Fibroblast of lung (primary cell): ENCODE measurements around the gene COL26A1. TPM values are rescaled to one million over a fixed set of nuclear protein-coding genes. Genes with fewer than 3 reads are reported as not detected.
A peak's percentile ranks its signal among the peaks of the same experiment; 100 is the strongest.

Experiments used
- DNase-seq, 2 donors: peaks; one replicate each; pipeline versions ENCODE4 v3.0.0 to v3.0.0-alpha.2; 2010; ENCODE audit warnings: low read depth in 2 of 2
- H2AFZ ChIP-seq: 2 replicates; pipeline ENCODE4 v1.5.1; 2012; ENCODE audit warnings: low read length, control low read depth, inconsistent platforms
- H3K27ac ChIP-seq: 2 replicates; pipeline ENCODE4 v1.5.1; 2011; ENCODE audit warnings: low read length, control low read depth; ENCODE audit not compliant: insufficient read depth
- H3K27me3 ChIP-seq: 2 replicates; pipeline ENCODE4 v1.5.1; 2011; ENCODE audit warnings: mild to moderate bottlenecking, low read length; ENCODE audit not compliant: control insufficient read depth, insufficient read depth
- H3K36me3 ChIP-seq: 2 replicates; pipeline ENCODE4 v1.5.1; 2011; ENCODE audit warnings: low read length; ENCODE audit not compliant: control insufficient read depth, insufficient read depth
- H3K4me1 ChIP-seq: 2 replicates; pipeline ENCODE4 v1.5.1; 2011; ENCODE audit warnings: low read length; ENCODE audit not compliant: control insufficient read depth, insufficient read depth; ENCODE audit errors: extremely low read depth
- H3K4me2 ChIP-seq: 2 replicates; pipeline ENCODE4 v1.5.1; 2011; ENCODE audit warnings: low read length, control low read depth; ENCODE audit not compliant: insufficient read depth; ENCODE audit errors: extremely low read depth
- H3K4me3 ChIP-seq, 4 experiments: fragments of 200-600 bp in 1 of 4; sonication (generic) in 1 of 4; replicated peaks in 1 of 4; 2 replicates each; pipeline ENCODE4 v1.5.1; 2011 to 2016; ENCODE audit warnings: low read length in 4 of 4, low read depth in 3 of 4, mild to moderate bottlenecking in 3 of 4, control low read depth in 2 of 4, inconsistent platforms in 1 of 4, mixed read lengths in 1 of 4; ENCODE audit not compliant: insufficient read depth in 1 of 4; ENCODE audit errors: control extremely low read depth in 1 of 4
- H3K79me2 ChIP-seq: 2 replicates; pipeline ENCODE4 v1.5.1; 2012; ENCODE audit warnings: mild to moderate bottlenecking, low read length, inconsistent platforms; ENCODE audit not compliant: control insufficient read depth, insufficient read depth
- H3K9ac ChIP-seq: 2 replicates; pipeline ENCODE4 v1.5.1; 2011; ENCODE audit warnings: mild to moderate bottlenecking, low read length, control low read depth; ENCODE audit not compliant: insufficient read depth
- H3K9me3 ChIP-seq: 2 replicates; pipeline ENCODE4 v1.5.1; 2012; ENCODE audit warnings: low read depth, low read length; ENCODE audit not compliant: control insufficient read depth, insufficient read depth
- H4K20me1 ChIP-seq: 2 replicates; pipeline ENCODE4 v1.5.1; 2011; ENCODE audit warnings: low read length; ENCODE audit not compliant: control insufficient read depth, insufficient read depth; ENCODE audit errors: extremely low read depth
- EZH2 ChIP-seq: IDR thresholded peaks from 2 replicates; pipeline ENCODE4 v1.5.1; 2012; ENCODE audit warnings: low read length, control low read depth, mild to moderate bottlenecking; ENCODE audit errors: missing control alignments
- polyA plus RNA-seq, 2 donors: library from polyadenylated mRNA; depleted of rRNA in 1 of 2; stranded (reverse) in 1 of 2; unstranded in 1 of 2; fragments of >200 nt; gene quantifications; 2 replicates each; pipeline ENCODE4 v1.2.1, GENCODE V29; 2011 to 2012; ENCODE audit warnings: missing spikeins in 1 of 2
- total RNA-seq: library from RNA; depleted of rRNA; stranded (reverse); fragments of >200 nt; gene quantifications from 2 replicates; pipeline ENCODE4 v1.2.1, GENCODE V29; 2014
- TF ChIP-seq, protein P1 (sequence below), 2 donors: IDR thresholded peaks in 1 of 2; conservative IDR thresholded peaks in 1 of 2; 1 replicate in 1 of 2; 2 replicates in 1 of 2; pipeline ENCODE4 v1.5.1; 2011 to 2012; ENCODE audit warnings: low read length in 2 of 2, control low read depth in 1 of 2, inconsistent platforms in 1 of 2, low read depth in 1 of 2, mild to moderate bottlenecking in 1 of 2

Gene COL26A1
- total and polyA plus RNA-seq, 2 donors (not counting 1 experiment from before 2014, with no cell fraction given) = 0.06 TPM; not detected in 1

- H3K27me3 ChIP-seq = peaks cover 2% of the 10 kb centered on the region
- no peaks in the 10 kb centered on the region for H4K20me1 ChIP-seq
- no peak overlapping the region for H3K4me2 ChIP-seq
- H3K27ac ChIP-seq = no peak overlapping the region
- no peak overlapping the region for H3K4me3 ChIP-seq
- H2AFZ ChIP-seq = no peak overlapping the region
- H3K9ac ChIP-seq = no peak overlapping the region
- H3K36me3 ChIP-seq = no peaks in the 10 kb centered on the region
- no peaks in the 10 kb centered on the region for H3K4me1 ChIP-seq
- H3K9me3 ChIP-seq = no peaks in the 10 kb centered on the region
- H3K79me2 ChIP-seq = no peaks in the 10 kb centered on the region
- TF ChIP-seq EZH2 = no peak
- TF ChIP-seq, protein P1, sequence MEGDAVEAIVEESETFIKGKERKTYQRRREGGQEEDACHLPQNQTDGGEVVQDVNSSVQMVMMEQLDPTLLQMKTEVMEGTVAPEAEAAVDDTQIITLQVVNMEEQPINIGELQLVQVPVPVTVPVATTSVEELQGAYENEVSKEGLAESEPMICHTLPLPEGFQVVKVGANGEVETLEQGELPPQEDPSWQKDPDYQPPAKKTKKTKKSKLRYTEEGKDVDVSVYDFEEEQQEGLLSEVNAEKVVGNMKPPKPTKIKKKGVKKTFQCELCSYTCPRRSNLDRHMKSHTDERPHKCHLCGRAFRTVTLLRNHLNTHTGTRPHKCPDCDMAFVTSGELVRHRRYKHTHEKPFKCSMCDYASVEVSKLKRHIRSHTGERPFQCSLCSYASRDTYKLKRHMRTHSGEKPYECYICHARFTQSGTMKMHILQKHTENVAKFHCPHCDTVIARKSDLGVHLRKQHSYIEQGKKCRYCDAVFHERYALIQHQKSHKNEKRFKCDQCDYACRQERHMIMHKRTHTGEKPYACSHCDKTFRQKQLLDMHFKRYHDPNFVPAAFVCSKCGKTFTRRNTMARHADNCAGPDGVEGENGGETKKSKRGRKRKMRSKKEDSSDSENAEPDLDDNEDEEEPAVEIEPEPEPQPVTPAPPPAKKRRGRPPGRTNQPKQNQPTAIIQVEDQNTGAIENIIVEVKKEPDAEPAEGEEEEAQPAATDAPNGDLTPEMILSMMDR (conservative IDR thresholded peaks at IDR 0.05 in 1 of 2, IDR thresholded peaks at IDR 0.05 in 1 of 2; ENCODE audit: low read depth in 1 of 2, low read length in 2 of 2) = peak; percentile 84 to 85
- DNase-seq = peak; percentile 24 to 40
Measured at GRCh38 chr7:101542527-101543241, 180.0 kb downstream of the COL26A1 start.

GRCh38 chr7:101543242-101543766, 180.6 kb downstream of the COL26A1 start:
- no peaks in the 10 kb centered on the region for H3K79me2 ChIP-seq
- H3K9ac ChIP-seq = no peak overlapping the region
- no peak overlapping the region for H3K27ac ChIP-seq
- peaks cover 2% of the 10 kb centered on the region for H3K27me3 ChIP-seq
- H3K36me3 ChIP-seq = no peaks in the 10 kb centered on the region
- no peak for DNase-seq
- H2AFZ ChIP-seq = no peak overlapping the region
- H3K4me1 ChIP-seq = no peaks in the 10 kb centered on the region
- H3K4me3 ChIP-seq = no peak overlapping the region
- TF ChIP-seq EZH2 = no peak
- TF ChIP-seq, protein P1 (conservative IDR thresholded peaks at IDR 0.05 in 1 of 2, IDR thresholded peaks at IDR 0.05 in 1 of 2; ENCODE audit: low read depth in 1 of 2, low read length in 2 of 2) = no peak
- H4K20me1 ChIP-seq = no peaks in the 10 kb centered on the region
- no peak overlapping the region for H3K4me2 ChIP-seq
- H3K9me3 ChIP-seq = no peaks in the 10 kb centered on the region

GRCh38 chr7:101543846-101544245, 181.2 kb downstream of the COL26A1 start:
- no peaks in the 10 kb centered on the region for H3K79me2 ChIP-seq
- no peaks in the 10 kb centered on the region for H3K36me3 ChIP-seq
- no peak overlapping the region for H3K4me3 ChIP-seq
- H3K9ac ChIP-seq = no peak overlapping the region
- H2AFZ ChIP-seq = no peak overlapping the region
- H3K4me1 ChIP-seq = no peaks in the 10 kb centered on the region
- H3K9me3 ChIP-seq = no peaks in the 10 kb centered on the region
- H3K4me2 ChIP-seq = no peak overlapping the region
- no peaks in the 10 kb centered on the region for H4K20me1 ChIP-seq
- TF ChIP-seq EZH2 = no peak
- no peak for DNase-seq
- H3K27me3 ChIP-seq = peaks cover 2% of the 10 kb centered on the region
- H3K27ac ChIP-seq = no peak overlapping the region
